ENCODE results near the gene OSBPL1A. TPM values are rescaled to one million over a fixed set of nuclear protein-coding genes. Genes with fewer than 3 reads are reported as not detected.

OSBPL1A gene
- total RNA-seq, 4 donors from 2014 or later: 31.0 to 42.2 (median 32.4) TPM

DNA sequence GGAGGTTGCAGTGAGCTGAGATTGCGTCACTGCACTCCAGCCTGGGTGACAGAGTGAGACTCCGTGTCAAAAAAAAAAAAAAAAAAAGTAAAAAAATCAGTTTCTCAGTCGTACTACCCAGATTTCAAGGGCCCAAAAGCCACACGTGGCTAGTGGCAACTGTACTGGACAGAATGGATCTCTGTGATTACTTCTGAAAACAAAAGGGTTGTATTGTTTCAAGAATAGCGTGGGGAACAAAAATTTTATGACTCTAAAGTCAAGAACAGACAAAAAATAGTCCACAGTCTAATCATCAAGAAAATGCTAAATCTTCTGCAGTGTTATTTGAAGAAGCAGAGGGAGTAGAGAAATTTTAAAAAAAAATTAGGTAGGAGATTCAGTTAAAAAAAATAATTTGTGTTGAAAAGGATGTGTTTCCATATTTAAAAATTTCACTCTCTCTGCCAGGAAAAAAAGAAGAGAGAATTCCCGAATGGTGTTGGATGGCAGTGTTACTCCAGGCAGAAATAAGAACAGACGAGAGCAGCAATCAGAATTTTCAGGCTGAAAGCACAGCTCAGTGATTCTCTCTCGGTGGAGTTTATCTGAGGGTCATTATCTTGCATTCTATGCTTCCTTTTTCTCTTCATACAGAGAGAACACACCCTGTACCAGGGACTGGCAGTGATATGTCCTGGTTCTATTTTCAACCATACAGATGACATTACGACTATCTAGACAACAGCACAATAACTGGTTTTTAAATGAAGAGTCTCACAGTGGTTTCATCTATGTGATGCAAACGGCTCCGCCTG lies 196.9 kb downstream of the OSBPL1A start:
- Histone ChIP-seq H3K4me1 (no peaks in the 10 kb centered on the region), H3K4me3 (no peak overlapping the region), H3K9me3 (no peaks in the 10 kb centered on the region), H3K27me3 (no peaks in the 10 kb centered on the region), H3K27ac (no peak overlapping the region), H3K36me3 (no peaks in the 10 kb centered on the region)
- WGBS: 57% methylated on average over 11 of the region's 11 CpGs
- no peak for DNase-seq (ENCODE audit: low spot score in 2 of 2)
- no peak for TF ChIP-seq POLR2AphosphoS5 (IDR thresholded peaks at IDR 0.05)
- TF ChIP-seq EP300 (IDR thresholded peaks at IDR 0.05): no peak
- TF ChIP-seq, protein P1, sequence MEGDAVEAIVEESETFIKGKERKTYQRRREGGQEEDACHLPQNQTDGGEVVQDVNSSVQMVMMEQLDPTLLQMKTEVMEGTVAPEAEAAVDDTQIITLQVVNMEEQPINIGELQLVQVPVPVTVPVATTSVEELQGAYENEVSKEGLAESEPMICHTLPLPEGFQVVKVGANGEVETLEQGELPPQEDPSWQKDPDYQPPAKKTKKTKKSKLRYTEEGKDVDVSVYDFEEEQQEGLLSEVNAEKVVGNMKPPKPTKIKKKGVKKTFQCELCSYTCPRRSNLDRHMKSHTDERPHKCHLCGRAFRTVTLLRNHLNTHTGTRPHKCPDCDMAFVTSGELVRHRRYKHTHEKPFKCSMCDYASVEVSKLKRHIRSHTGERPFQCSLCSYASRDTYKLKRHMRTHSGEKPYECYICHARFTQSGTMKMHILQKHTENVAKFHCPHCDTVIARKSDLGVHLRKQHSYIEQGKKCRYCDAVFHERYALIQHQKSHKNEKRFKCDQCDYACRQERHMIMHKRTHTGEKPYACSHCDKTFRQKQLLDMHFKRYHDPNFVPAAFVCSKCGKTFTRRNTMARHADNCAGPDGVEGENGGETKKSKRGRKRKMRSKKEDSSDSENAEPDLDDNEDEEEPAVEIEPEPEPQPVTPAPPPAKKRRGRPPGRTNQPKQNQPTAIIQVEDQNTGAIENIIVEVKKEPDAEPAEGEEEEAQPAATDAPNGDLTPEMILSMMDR (IDR thresholded peaks at IDR 0.05): no peak
- no peak for TF ChIP-seq POLR2A (IDR thresholded peaks at IDR 0.05)

DNA sequence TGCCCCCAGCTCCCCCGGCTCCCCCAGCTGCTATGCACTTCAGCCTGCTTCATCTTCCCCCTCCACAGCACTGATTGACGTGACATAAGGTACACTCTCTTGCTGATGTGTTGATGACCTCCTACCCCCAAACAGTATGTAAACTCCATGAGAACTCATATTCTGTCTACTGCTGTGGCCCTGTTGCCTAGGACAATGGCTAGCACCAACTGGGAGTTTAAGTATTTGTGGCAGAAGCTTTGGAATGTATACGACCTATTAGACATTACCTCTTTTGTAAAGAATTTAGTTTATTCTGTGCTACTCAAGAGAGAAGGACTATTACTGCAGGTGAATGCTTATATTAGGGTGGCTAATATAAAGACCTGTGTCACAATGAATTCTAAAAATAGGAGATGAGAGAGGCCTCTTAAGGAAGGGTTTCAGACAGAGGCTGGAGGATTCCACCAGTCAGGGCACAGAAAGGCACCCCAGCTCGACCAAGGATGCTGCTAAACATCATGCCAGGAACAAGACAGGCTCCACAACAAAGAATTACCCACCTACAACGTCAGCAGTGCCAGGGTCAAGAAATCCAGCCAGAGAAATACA lies 198.2 kb downstream of the OSBPL1A start:
- Histone ChIP-seq H3K27ac (no peak overlapping the region), H3K4me3 (no peak overlapping the region), H3K27me3 (no peaks in the 10 kb centered on the region), H3K36me3 (no peaks in the 10 kb centered on the region), H3K4me1 (no peaks in the 10 kb centered on the region), H3K9me3 (no peaks in the 10 kb centered on the region)
- TF ChIP-seq POLR2AphosphoS5 (IDR thresholded peaks at IDR 0.05) (no peak), POLR2A (IDR thresholded peaks at IDR 0.05) (no peak), EP300 (IDR thresholded peaks at IDR 0.05) (no peak)
- TF ChIP-seq, protein P1 (IDR thresholded peaks at IDR 0.05): no peak
- no peak for DNase-seq (ENCODE audit: low spot score in 2 of 2)
- 84% methylated on average over 5 of the region's 5 CpGs for WGBS

DNA sequence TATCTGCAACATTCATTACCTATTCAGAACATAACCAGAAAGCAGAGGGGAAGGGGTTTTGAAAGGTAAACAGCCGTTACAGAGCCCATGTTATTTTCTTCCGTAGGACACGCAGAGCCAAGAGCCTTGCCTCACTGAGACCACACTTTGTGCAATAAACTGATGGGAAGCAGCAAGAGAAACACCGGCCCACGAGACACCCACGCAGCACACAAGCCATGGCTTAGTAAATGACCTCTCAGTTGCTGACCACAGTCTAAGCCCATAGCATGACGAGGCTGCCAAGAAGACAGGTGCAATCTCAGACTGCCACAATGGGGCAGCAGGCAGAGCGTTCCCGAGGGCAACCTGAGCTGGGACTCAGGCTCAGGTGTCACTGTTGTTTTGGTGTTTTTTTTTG lies 199.2 kb downstream of the OSBPL1A start:
- Histone ChIP-seq H3K4me1 (no peaks in the 10 kb centered on the region), H3K27ac (no peak overlapping the region), H3K27me3 (no peaks in the 10 kb centered on the region), H3K9me3 (no peaks in the 10 kb centered on the region), H3K4me3 (no peak overlapping the region), H3K36me3 (no peaks in the 10 kb centered on the region)
- no peak for DNase-seq (ENCODE audit: low spot score in 2 of 2)
- 96% methylated on average over 9 of the region's 9 CpGs for WGBS
- TF ChIP-seq POLR2A (IDR thresholded peaks at IDR 0.05) (no peak), POLR2AphosphoS5 (IDR thresholded peaks at IDR 0.05) (no peak), EP300 (IDR thresholded peaks at IDR 0.05) (no peak)
- TF ChIP-seq, protein P1 (IDR thresholded peaks at IDR 0.05): no peak

DNA sequence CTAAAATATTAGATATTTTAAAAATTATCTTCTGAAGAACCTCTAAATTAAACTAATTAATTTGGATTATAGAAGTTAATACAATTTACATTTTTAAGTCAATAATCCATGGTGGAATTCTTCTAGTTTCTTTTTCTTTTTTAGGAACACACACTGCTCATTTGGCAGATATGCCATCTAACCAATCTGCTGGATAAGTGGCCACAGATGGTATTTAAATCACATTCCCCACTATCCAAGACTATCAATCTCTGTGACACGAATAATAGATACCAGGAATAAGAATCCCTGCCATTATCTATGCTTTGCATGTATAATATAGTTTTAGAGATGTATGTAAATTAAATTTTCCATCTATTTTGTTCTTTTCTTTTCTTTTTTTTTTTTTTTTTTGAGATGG lies 200.2 kb downstream of the OSBPL1A start:
- Histone ChIP-seq H3K4me1 (no peaks in the 10 kb centered on the region), H3K9me3 (no peaks in the 10 kb centered on the region), H3K27ac (no peak overlapping the region), H3K36me3 (no peaks in the 10 kb centered on the region), H3K27me3 (no peaks in the 10 kb centered on the region), H3K4me3 (no peak overlapping the region)
- DNase-seq (ENCODE audit: low spot score in 2 of 2): no peak
- 71% methylated on average over 1 of the region's 1 CpG for WGBS
- no peak for TF ChIP-seq EP300 (IDR thresholded peaks at IDR 0.05)
- TF ChIP-seq, protein P1 (IDR thresholded peaks at IDR 0.05): no peak
- no peak for TF ChIP-seq POLR2AphosphoS5 (IDR thresholded peaks at IDR 0.05)
- TF ChIP-seq POLR2A (IDR thresholded peaks at IDR 0.05): no peak

DNA sequence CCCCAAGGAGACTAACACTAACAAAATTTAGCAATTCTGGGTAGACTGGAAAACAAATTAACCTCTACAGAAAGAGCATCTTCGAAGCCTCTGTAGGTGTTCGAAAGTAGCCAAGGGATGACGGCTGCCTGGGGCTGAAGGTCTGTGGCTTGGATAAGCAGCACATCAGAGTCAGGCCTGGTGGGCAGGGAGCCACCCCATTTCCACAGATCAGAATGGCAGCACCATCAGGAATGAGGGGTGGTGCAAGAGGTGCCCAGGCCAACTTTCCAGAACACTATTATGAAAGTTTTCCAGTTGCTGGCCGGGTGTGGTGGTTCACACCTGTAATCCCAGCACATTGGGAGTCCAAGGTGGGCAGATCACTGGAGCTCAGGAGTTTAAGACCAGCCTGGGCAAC lies 200.9 kb downstream of the OSBPL1A start:
- 88% methylated on average over 4 of the region's 4 CpGs for WGBS
- Histone ChIP-seq H3K27me3 (no peaks in the 10 kb centered on the region), H3K9me3 (no peaks in the 10 kb centered on the region), H3K4me3 (no peak overlapping the region), H3K36me3 (no peaks in the 10 kb centered on the region), H3K27ac (no peak overlapping the region), H3K4me1 (no peaks in the 10 kb centered on the region)
- DNase-seq (ENCODE audit: low spot score in 2 of 2): no peak
- no peak for TF ChIP-seq EP300 (IDR thresholded peaks at IDR 0.05)
- TF ChIP-seq POLR2AphosphoS5 (IDR thresholded peaks at IDR 0.05): no peak
- no peak for TF ChIP-seq POLR2A (IDR thresholded peaks at IDR 0.05)
- TF ChIP-seq, protein P1 (IDR thresholded peaks at IDR 0.05): no peak

Data from suprapubic skin (tissue), 4 donors.